Upper lobe of left lung (tissue), 4 donors: ENCODE measurements around the gene WDR83.

Source experiments
- CTCF ChIP-seq, 6 experiments: fragments of 450-650 bp in 4 of 6; fragments of 200-600 bp in 2 of 6; sonication (generic) in 2 of 6; IDR thresholded peaks; one replicate each; pipeline ENCODE4 v1.5.1; 2016 to 2019; ENCODE audit warnings: antibody characterized with exemption in 6 of 6
- POLR2A ChIP-seq, 4 donors: fragments of 450-650 bp; IDR thresholded peaks; one replicate each; pipeline ENCODE4 v1.5.1; 2016 to 2017; ENCODE audit warnings: antibody characterized with exemption in 4 of 4, mild to moderate bottlenecking in 2 of 4

DNA sequence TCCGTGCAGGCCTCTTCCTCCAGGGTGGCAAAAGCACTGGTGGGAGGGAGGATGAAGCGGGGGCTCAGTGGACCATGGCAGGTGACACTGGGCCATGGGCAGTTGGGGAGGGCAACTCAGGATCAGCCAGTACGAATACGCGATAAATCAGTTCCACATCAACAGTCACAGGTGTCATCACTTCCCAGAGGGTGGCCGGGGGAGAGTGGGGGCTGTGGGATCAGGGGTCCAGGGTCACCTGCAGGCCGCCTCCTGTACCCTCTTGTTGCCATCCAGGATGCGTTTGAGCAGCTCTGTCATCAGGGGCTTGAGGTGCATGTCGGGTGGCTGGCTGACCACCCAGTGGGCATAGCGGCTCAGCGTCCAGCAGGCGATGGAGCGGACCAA lies 39.7 kb downstream of the WDR83 start:
- TF ChIP-seq CTCF (IDR thresholded peaks at IDR 0.05) (no peak), POLR2A (IDR thresholded peaks at IDR 0.05) (no peak)
